Pancreas (tissue), 10 donors: ENCODE results near the gene NOS1AP. TPM values are rescaled to one million over a fixed set of nuclear protein-coding genes. Genes with fewer than 3 reads are reported as not detected.

Experiments used
- ATAC-seq, 4 donors: fragments of 200-7000 bp; cut with Tn5 transposase; one replicate each; pipeline versions ENCODE4 v1.8.0 to v1.9.1; 2020; ENCODE audit warnings: mild to moderate bottlenecking in 4 of 4, moderate library complexity in 4 of 4
- DNase-seq, 6 donors: peaks; one replicate each; pipeline ENCODE4 v3.0.0-alpha.2; 2020
- FAIRE-seq: peaks from 2 replicates; lab custom pipeline; 2012; peaks lifted over from hg19 to GRCh38; lab: Jason Lieb, UNC
- H3K27ac ChIP-seq, 4 donors: fragments of 200-600 bp; sonication (generic); 1 replicate in 3 of 4; 2 replicates in 1 of 4; pipeline versions ENCODE4 v1.5.0 to v1.8.0; 2020
- H3K27me3 ChIP-seq, 4 donors: fragments of 200-600 bp; one replicate each; pipeline ENCODE4 v1.8.0; 2021
- H3K36me3 ChIP-seq, 3 donors: fragments of 200-600 bp; sonication (generic) in 1 of 3; one replicate each; pipeline versions ENCODE4 v1.5.0 to v1.8.0; 2020 to 2021
- H3K4me1 ChIP-seq, 3 donors: fragments of 200-600 bp; one replicate each; pipeline ENCODE4 v1.8.0; 2021
- H3K4me3 ChIP-seq, 4 donors: fragments of 200-600 bp; sonication (generic) in 2 of 4; one replicate each; pipeline versions ENCODE4 v1.5.0 to v1.8.0; 2020 to 2021
- H3K9me3 ChIP-seq, 4 donors: fragments of 200-600 bp; one replicate each; pipeline ENCODE4 v1.8.0; 2021
- WGBS, 2 donors: extraction: QIAGEN DNeasy Blood & Tissue Kit; methylation state at CpG; one replicate each; pipeline ENCODE4 v1.1.7; 2013; 5-methylcytosine and 5-hydroxymethylcytosine counted together
- intact Hi-C, 3 donors: fragments of 100-400 bp; cut with DNase I; formaldehyde crosslinking; loops; one replicate each; pipeline versions ENCODE4 v1.11.1 to v1.14.2; 2022
- polyA plus RNA-seq, 2 donors: library from polyadenylated mRNA; stranded (reverse); fragments of 200-250 nt; gene quantifications; one replicate each; pipeline ENCODE4 v1.2.3, GENCODE V29; 2013
- total RNA-seq, 6 donors: library from RNA; stranded (reverse); fragmentation: NEBNext Ultra II Directional in 4 of 6; extraction: Animal tissue kit (Norgen Biotek cat#: 25700) in 4 of 6; gene quantifications; one replicate each; pipeline versions ENCODE4 v1.2.1 to v1.2.4, GENCODE V29; 2021 to 2023
- TF ChIP-seq, protein P1 (sequence below), 4 donors: fragments of 200-600 bp; sonication (generic) in 3 of 4; IDR thresholded peaks; one replicate each; pipeline versions ENCODE4 v1.5.0 to v1.8.0; 2021; ENCODE audit warnings: antibody characterized with exemption in 4 of 4
- donor health status: healthy with polysubstance abuse.
- donor health status: DM: no; HTN: no; CAD: no; lungs with moderate emphysema.
- donor health status: DM: no; HTN: no; CAD: no.
- donor health status: control.
- donor health status: control.
- donor health status: Bipolar disorder and iron deficiency.
- donor health status: DM: yes; HTN: yes; CAD: no.
- donor health status: DM: no; HTN: no; CAD: no.
- donor health status: DM: no; HTN: no; CAD: no.
- donor health status: DM: yes; HTN: yes; CAD: no.

The NOS1AP gene
- total and polyA plus RNA-seq, 8 donors = 0.40 to 2.8 (median 1.7) TPM

DNA sequence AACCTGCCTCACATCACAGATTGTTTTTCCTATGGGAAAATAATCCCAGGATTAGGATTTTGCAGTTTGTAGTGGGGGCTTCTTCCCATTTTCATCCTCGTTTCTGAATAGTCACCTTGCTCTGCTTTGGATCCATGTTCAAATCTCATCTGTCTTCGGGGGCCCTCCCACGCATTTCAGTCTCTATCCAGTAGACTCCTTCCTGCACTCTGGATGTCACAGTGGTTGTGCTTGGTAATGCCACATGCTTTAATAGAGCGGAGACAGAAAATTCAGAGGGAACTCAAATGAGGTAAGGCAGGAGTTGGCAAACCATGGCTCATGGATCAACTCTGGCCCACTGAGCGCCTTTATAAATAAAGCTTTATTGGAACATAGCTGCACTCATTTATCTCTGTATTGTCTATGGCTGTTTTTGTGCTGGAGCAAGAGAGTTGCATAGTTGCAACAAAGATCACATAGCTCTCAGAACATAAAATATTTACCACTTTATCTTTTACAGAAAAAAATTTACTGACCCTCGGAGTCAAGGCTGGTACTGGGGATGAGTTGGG is 206.2 kb downstream of the NOS1AP start:
- TF ChIP-seq, protein P1, sequence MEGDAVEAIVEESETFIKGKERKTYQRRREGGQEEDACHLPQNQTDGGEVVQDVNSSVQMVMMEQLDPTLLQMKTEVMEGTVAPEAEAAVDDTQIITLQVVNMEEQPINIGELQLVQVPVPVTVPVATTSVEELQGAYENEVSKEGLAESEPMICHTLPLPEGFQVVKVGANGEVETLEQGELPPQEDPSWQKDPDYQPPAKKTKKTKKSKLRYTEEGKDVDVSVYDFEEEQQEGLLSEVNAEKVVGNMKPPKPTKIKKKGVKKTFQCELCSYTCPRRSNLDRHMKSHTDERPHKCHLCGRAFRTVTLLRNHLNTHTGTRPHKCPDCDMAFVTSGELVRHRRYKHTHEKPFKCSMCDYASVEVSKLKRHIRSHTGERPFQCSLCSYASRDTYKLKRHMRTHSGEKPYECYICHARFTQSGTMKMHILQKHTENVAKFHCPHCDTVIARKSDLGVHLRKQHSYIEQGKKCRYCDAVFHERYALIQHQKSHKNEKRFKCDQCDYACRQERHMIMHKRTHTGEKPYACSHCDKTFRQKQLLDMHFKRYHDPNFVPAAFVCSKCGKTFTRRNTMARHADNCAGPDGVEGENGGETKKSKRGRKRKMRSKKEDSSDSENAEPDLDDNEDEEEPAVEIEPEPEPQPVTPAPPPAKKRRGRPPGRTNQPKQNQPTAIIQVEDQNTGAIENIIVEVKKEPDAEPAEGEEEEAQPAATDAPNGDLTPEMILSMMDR (IDR thresholded peaks at IDR 0.05) = no peak

DNA sequence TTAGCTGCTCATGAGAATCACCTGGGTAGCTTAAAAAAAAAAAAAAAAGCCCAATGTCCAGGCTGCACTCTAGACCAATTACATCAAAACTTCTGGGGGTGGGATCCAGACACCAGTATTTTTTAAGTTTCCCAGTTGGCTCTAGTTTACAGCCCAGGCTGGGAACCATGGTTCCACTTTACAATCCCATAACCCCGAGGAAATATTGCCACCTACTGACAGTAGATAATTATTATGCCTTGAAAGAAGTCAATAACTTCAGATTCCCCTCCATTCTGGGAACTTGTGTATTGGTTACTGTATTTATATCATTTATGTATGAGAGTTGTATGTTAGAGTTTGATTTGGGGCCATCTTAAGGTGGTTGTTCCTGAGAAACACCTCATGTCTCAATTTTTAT is 207.0 kb downstream of the NOS1AP start:
- Histone ChIP-seq H3K27me3 (no peaks in the 10 kb centered on the region), H3K9me3 (no peaks in the 10 kb centered on the region), H3K4me1 (no peaks in the 10 kb centered on the region), H3K4me3 (no peak overlapping the region), H3K36me3 (no peaks in the 10 kb centered on the region), H3K27ac (no peak overlapping the region)
- WGBS, 2 donors = 4 to 8% methylated on average over 1 of the region's 1 CpG
- peak in 3 of 4 donors; percentile 78 to 87 (median 86) for ATAC-seq
- intact Hi-C loops = loop anchor here in 2 of 3 donors (2.0 to 10.0 kb wide), 2 partner anchors 220 to 222 kb away; no protein-coding TSS in a partner anchor
- no peak for DNase-seq
- TF ChIP-seq, protein P1 (IDR thresholded peaks at IDR 0.05) = peak in 1 of 4 donors; percentile 28
- peak; percentile 72 for FAIRE-seq

More for the DNA sequence above, 206.2 kb downstream of the NOS1AP start:
- no peak for DNase-seq
- 93 to 96% methylated on average over 6 of the region's 6 CpGs for WGBS, 2 donors
- intact Hi-C loops = loop anchor here in 2 of 3 donors (2.0 to 10.0 kb wide), 2 partner anchors 219 to 221 kb away; no protein-coding TSS in a partner anchor
- Histone ChIP-seq H3K36me3 (no peaks in the 10 kb centered on the region), H3K4me3 (no peak overlapping the region), H3K9me3 (no peaks in the 10 kb centered on the region), H3K27me3 (no peaks in the 10 kb centered on the region), H3K27ac (no peak overlapping the region), H3K4me1 (no peaks in the 10 kb centered on the region)
- no peak for ATAC-seq
- FAIRE-seq = no peak

DNA sequence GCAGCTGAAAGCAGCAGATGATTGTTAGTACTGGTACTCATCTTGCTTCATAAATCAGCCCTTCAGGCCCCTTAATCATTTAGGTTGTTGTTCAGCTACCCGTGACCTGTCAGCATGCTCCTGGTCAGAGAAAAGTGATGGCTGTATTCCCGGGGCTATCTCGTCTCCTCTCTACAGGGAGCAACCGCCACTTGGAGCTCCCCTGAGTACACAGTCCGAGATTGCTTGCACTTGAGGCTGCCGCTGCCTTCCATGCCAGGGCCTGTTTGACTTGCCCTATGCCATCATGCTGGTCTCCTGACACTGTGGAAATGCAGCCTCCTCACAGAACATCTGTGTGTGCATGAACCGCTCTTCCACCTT is 209.6 kb downstream of the NOS1AP start:
- Histone ChIP-seq H3K9me3 (no peaks in the 10 kb centered on the region), H3K4me3 (no peak overlapping the region), H3K27me3 (no peaks in the 10 kb centered on the region), H3K4me1 (peaks cover 7 to 11% (median 7%) of the 10 kb centered on the region in 3 donors), H3K36me3 (no peaks in the 10 kb centered on the region), H3K27ac (no peak overlapping the region)
- FAIRE-seq (no peak), ATAC-seq (no peak), DNase-seq (no peak)
- intact Hi-C loops = loop anchor here in 1 of 3 donors (10.0 kb wide), 1 partner anchor 224 kb away; no protein-coding TSS in a partner anchor
- 61 to 67% methylated on average over 7 of the region's 7 CpGs for WGBS, 2 donors
- TF ChIP-seq, protein P1 (IDR thresholded peaks at IDR 0.05) = no peak

DNA sequence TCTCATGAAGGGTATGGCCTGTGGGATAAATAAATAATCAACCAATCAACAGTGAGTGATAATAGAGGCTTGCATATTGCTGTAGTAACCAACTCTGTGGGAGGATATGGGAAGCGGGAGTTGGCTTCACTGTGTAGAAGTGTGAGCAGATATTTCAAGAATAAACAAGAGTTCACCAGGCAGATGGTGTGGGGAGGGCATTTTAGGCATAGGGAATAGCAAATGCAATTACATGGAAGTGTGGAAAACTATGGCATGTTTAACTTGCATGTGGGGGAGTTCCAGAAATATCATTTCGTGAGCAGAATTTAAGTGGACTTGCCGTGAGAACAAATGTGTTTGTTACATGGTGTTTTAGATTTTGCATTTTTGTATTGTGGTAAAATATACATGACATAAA is 211.9 kb downstream of the NOS1AP start:
- intact Hi-C loops = no loop called here
- no peak for FAIRE-seq

More for the DNA sequence above, 211.9 kb downstream of the NOS1AP start:
- ATAC-seq (no peak), DNase-seq (no peak)
- Histone ChIP-seq H3K9me3 (no peaks in the 10 kb centered on the region), H3K4me1 (peaks cover 22 to 29% (median 28%) of the 10 kb centered on the region in 3 donors), H3K36me3 (no peaks in the 10 kb centered on the region), H3K27ac (no peak overlapping the region), H3K27me3 (no peaks in the 10 kb centered on the region), H3K4me3 (no peak overlapping the region)
- 89 to 94% methylated on average over 3 of the region's 3 CpGs for WGBS, 2 donors
- TF ChIP-seq, protein P1 (IDR thresholded peaks at IDR 0.05) = no peak
